Stimulated activated CD4-positive, alpha-beta T cell treated with anti-CD3 and anti-CD28 coated beads, Interleukin-2, amount 100 ng/mL, for 24 hours (primary cell): ENCODE measurements around the gene KCNH2.

Experiments used
- DNase-seq, 2 donors: peaks; one replicate each; pipeline ENCODE4 v3.0.0-alpha.2; 2020

KCNH2 gene

DNA sequence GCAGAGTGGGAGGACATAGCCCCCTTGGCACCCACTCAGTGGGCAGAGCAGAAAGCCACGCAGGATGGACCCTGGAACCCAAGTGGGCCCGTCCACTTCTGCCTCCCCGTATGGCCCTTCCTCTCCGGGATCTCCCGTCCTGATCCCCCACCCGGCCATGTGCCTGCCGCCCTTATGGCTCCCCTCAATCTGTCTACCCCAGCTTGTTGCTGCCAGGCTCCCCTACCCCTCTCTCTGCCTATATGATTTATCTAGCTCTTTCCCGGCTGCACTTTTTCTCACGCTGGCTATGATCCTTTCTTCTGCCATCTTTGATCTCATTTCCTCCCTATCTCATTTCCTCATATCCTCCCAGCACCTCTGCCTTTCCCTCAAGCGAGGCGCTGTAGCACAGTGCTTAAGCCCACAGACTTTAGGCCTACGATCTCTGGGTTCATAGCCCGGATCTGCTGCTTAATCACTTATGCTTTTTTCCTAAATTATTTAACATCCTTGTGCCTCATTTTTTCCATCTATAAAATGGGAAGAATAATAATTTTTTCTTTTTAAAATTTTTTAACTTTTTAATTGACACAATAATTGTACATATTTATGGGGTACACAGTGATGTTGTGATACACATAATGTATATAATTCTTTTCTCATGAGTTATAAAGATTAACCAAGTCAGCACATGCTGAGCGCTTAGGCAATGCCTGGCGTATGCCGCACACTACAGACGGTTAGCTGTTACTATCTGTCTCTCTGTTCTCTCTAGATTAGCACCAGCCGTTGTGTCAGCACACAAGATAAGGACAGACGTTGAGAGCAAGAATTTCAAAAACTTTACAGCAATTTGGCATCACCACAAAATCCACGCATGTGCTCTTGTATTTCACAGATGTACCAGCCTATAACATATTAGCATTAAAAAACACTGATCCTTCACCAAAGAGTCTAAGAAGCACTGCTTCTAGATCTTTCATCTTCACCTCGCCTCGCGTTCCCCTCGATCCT, 18.1 kb downstream of the KCNH2 start:
- DNase-seq: no peak

DNA sequence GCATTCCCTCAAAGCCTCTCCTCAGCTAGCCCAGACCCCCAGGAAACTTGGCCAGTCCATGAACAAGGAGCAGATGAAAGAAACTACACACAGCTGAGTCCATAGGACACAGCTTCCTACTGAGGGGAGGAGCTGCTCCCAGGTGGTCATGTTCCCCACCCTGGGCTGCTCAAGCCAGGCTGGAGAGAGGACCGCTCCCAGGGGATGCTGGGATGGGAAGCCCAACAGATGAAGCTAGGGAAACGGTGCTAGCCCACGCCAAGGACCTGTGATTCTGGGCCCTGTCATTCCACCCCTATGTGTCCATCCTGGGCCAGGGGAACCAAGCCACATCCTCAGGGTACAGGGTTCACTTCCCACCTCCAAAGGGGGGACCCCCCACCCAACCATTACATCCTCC, 19.0 kb downstream of the KCNH2 start:
- DNase-seq: no peak

DNA sequence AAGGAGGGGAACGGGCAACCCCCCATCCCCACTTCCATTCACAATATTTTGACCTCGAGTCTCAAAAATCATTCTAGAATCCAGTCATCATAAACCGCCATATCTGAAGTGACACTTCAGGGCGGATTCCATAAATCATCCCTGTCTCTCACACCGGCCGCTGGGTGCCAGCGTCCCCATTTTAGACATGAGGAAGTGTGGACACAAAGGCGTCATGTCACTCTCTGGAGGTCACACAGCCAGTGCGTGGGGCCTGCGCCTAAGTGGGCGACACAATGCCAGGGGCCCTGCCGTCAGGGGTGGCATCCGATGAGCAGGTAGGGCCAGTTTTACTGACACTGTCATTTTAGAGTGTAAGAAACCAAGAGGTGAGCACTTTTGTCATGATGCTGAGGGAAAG, 19.5 kb downstream of the KCNH2 start:
- DNase-seq: no peak

DNA sequence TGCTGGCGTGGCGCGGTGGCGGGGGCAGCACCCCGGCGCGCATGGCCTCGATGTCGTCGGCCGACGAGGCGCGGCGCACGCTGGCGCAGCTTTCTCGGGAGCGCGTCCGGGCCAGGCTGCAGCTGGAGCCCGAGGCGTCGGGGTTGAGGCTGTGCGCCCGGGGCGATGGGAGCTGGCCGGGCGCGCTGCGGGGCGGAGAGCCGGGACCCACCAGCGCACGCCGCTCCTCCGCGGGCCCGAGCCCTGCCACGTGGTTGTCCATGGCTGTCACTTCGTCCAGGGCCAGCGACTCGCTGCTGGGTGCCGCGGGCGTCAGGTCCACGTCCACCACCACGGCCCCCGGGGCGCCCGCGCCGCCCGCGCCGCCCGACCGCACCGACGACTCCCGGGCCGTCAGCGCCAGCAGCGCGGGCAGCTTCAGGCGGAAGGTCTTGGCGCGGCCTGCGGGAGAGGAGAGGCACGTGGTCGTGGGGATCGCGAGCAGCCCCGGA, 20.0 kb downstream of the KCNH2 start:
- no peak for DNase-seq

DNA sequence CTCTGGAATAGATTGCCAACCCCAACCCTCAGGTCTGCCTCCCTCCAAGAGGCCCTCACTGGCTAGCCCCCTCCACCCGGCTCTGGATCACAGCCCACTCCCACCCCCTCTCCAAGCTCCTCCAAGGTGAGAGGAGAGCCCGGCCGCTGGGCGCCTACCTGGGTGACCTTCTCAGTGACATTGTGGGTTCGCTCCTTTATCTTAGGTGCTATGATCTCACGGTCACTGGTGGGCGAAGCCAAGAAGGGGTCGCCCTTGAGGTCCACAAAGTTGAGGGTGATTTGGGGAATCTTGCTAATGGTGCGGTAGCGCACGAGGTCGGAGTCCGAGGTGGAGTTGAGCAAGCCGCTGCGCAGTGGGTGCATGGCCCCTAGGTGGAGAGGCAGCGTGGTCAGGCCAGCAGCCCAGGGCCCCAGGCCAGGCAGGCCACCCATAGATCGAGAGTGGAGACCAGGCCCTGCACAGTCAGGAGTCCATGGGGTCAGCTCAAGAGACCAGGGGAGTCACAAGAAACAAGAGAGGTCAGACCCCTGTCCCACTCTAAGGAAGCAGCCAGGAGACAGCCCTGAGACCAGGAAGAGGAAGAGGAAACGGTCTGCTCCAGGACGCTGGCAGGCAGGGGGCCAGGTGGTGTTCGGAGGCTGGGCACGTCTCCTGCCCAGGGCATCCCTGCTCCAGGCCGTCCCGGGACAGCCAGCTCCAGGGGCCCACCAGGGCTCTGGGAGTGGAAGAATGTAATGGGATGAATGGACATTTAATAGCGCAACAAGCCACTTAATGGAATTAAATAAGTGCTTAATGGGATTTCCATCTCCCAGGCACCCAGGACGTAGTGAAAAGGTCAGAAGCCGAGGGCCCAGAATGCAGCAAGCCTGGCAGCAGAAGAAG, 20.7 kb downstream of the KCNH2 start:
- DNase-seq: no peak

DNA sequence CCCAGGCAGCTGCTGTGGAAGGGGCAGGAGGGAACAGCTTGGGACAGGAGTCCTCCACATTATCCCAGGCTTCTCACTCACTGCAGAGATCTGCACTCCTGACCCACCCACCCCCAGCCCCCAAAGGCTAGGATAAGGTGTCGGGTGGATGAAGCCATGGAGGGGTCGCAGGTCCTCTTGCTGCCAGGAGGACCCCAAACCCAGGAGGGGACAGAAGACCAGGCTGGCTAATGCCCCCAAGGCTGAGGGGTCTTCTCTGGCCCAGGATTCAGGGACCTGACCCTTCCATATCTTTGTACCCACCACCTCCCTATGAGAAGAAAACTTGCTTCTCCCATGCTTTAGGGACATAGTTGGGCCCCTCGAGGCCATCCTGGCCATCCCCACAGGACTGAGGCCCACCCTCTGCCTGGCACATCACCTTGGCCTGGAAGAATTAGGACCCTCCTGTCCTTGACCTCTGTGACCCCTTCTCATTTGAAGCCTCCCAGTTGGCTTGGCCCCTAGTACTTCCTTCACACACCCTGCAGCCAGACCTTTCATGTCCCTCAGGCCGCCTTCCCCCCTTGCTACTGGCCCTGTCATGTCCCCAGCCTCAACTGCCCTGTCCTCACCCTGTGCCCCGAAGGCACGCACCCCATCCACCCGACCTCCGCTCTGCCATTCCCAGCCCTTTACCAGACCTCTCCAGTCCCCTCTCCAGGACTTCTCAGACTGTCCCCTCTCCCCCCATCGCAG, 21.6 kb downstream of the KCNH2 start:
- DNase-seq: no peak

DNA sequence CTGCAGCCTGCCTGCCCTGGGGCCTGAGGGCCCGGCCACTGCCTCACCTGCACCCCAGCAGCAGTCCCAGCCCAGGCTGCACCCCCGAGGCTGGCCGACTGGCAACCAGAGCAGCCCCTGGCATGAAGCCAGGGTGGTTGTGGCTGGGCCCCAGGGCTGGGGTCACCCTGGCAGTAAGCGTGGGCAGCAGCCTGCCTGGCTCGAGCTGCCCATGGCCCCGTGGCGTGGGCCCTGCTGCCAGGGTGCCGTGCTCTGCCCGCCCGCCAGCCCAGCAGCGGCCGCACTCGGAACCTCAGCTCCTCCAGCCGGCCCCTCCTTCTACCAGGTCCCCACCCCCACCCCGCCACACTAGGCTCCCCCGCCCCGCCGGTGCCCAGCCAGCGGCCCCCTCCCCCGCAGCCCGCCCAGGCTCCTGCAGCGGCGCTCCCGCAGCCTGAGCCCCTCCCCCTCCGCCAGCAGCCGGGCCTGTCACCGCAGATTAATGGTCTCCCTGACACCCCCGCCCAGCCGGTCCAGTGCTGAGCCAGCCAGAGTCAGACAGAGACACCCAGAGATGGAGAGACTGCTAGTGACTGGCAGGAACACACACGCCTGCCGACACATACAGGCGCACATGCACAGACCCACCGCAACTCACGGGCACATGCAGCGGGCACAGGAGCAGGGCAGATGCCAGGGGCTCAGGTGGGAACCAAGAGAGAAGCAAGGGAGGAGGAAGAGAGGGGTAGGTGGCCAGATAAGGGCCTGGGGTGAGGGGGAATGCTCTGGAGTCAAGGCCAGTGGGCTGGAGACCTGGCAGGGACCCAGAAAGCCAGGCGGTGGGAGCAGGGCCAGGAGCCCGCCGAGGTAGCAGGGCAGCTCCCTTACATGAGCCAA, 22.4 kb downstream of the KCNH2 start:
- DNase-seq: no peak

DNA sequence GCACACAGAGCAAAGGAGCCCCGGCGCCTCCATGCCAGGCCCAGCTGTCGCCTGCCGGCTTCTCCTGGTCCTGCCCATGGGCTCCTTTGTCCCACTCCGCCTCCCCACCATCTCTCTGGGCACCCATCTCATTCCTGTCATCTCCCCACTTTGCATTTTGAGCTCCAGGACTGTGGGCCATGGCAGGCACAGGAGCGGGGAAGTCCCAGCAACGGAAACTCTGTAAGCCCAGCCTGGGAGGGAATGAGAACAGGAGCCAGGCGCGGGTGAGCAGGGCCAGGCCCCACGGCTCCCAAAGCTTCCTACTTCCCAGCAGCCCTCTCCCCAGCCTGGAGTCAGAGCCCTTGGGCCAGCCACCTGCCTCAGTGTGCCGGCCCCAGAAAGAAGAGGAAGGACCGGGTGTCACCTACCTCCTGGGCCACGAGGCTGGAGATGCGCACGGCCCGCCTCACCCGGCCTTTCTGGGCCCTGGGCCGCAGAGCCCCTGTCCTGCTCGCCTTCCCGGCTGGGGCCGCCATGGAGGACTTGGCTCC, 23.1 kb downstream of the KCNH2 start:
- no peak for DNase-seq

DNA sequence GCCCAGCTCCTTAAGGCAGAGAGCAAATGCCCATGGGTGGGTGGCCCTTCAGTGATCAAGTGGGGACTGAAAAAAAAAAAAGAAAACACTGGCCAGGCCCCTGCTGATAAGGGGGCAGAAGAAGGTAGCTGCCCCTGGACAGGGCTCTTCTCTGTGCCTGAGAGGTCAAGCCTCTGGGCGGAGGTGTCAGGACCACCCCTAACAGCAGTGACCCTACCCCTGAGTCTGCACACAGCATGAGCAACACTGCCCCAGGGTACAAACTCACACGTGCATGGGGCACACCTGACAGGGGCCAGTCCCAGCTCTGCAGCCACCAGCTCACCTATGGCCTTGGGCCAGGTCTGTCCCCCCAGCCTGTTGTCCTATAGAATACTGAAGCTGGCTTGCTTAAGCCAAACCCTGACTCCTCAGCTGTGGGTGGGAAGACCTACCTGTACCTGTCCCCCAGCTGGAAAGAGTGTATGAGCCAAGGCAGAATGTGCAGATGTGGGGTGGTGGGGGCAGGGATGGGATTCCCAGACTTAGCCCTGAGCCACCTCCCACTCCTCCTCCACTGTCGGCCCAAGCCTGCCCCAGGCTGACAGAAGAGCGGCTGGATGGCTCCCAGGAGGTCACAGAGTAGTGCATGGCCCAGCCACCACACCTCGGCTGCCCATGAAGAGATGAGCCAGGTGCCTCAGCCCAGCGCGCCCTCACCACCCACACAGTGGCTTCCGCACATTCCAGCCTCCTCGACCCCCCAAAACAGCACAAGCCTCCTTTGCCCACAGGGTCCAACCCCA, 23.7 kb downstream of the KCNH2 start:
- no peak for DNase-seq

DNA sequence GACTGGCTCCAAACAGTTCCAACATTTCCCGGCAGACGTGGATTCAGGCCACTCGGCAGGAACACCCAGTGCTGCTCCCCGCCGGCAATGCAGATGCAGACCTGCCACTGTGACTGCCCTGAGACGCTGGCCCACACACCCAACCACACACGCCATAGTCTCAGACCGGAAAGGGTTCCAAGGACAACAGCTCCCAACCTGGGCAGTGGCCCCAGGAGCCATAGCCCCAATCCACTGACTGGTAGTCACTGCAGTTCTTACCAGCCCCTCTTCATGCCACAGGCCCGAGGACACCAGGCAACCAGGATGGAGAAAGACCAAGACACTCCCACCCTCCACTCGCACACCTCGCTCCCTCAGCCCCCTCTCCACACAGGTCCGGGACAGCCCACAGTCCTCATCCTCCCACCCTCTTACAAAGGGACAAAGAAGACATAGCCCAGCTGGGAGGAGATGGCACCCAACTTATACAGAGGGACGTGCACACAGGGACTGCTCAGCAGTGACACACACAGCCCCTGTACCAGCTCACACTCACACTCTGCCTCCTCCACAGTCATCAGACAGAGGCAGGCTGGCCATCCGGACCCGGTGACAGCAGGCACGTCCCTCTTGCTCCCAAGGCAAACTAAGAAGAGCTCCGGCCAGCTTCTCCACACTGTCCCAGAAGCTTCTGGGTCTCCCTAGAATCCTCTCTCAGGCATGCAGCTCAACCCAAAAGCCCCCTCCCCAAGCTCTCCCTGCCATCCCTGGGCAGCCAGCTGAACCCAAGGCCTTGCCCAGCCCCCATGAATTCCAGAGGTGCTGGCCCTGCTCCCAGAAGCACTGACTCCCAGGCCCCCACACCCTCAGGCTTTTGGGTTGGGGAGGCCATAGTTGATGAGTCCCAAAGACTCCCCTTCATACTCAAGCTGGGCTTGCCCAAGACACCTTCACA, 24.8 kb downstream of the KCNH2 start:
- no peak for DNase-seq

DNA sequence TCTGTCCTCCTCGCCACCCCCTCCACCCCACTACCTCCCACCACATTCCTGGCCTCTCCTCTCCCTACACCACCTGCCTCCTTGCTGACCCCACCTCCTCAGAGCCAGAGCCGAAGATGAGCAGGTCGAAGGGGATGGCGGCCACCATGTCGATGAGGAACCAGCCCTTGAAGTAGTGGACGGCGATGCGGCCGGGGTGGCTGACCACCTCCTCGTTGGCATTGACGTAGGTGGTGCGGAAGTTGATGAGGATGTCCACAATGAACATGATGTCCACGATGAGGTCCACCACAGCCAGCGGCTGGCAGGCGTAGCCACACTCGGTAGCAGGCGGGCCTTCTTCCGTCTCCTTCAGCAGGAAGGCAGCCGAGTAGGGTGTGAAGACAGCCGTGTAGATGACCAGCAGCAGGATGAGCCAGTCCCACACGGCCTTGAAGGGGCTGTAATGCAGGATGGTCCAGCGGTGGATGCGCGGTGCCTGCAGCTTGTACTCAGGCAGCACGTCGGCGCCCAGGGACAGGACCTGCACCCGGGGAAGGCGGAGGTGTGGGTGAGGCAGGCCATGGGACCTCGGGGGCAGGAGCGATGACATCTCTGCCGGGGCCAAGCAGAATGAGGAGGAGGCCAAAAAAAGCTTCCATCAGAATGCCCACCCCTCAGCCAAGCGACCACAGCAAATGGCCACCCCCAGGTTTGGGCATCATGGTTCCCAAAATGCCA, 25.6 kb downstream of the KCNH2 start:
- DNase-seq: no peak

DNA sequence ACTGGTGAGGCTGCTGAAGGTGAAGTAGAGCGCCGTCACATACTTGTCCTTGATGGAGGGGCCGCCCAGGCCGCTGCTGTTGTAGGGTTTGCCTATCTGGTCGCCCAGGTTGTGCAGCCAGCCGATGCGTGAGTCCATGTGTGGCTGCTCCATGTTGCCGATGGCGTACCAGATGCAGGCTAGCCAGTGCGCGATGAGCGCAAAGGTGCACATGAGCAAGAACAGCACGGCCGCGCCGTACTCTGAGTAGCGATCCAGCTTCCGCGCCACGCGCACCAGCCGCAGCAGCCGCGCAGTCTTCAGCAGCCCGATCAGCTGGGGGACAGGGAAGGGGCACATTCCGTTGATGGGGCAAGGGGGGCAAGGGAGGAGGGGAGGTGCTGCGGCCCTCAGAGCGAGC, 26.6 kb downstream of the KCNH2 start:
- DNase-seq: no peak

DNA sequence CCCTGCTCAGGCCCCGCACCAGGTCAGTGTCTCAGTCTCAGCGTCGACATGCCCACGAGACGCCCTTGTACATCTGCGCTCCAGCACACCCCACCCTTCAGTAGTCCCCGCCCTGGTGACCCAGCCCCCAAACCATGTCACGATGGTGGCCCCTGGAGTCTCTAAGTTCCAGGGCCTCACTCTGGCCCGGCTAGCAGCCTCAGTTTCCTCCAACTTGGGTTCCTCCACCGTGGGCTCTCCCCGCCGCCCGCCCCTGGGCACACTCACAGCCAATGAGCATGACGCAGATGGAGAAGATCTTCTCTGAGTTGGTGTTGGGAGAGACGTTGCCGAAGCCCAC, 27.0 kb downstream of the KCNH2 start:
- no peak for DNase-seq

DNA sequence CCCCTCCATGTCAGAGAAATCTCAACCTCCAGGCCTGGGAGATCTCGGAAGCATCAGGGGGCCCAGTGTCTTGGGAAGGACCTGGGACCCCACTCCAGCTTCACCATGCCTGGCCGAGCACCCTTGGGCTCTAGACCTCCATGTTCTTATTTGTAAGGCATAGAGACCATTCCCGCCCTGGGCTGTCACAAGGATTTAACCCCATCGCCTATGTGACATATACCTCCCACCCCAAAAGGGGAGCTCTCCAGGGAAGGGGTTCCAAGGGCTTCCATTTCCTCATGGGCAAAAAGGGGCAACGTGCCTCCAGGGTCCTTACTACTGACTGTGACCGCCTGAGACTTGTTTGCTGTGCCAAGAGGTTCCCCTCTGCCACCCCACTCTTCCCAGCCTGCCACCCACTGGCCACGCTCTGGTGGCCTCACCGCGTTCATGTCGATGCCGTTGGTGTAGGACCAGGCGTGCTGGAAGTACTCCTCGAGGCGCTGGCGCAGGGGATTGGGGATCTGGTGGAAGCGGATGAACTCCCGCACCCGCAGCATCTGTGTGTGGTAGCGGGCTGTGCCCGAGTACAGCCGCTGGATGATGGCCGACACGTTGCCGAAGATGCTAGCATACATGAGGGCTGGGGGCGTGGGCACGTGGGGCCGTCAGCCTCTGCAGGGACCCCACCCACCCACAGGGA, 27.5 kb downstream of the KCNH2 start:
- no peak for DNase-seq

DNA sequence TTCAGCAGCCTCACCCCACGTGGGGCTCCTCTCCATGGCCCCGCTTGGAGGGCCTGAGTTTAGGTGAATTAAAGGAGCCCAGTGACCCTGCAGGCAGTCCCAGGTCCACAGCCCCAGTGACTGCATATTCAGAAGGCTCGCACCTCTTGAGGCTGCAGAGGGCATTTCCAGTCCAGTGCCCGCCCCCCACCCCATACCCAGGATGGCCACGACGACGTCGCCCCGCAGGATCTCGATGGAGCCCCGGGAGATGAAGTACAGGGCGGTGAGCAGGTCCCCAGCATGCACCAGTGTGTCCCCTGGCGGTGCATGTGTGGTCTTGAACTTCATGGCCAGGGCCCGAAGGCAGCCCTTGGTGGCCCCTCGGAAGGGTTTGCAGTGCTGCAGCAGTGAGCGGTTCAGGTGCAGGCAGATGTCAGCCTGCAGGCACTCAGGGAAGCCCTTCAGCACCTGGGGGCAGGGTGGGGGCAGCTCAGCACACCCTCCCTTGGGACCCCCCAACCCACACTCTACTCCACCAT, 28.1 kb downstream of the KCNH2 start:
- no peak for DNase-seq

DNA sequence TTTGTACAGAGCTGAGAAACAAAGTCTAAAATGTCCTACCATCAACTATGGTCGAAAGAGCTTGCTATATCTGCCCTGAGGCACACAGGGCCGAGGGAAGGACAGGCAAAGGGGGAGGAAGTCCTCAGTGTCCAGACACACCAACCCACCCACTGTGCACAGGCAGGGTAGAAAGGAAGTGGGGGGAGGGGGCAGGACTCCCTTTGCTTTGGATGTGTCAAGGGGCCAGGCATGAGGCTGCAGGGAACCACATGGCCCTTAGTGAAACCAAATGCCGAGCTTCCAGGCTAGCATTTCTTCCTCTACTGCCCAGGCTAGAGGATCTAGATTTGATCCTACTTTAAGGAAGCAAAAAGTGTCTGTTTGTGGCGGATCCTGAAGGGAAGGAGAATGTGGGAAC, 28.6 kb downstream of the KCNH2 start:
- no peak for DNase-seq

DNA sequence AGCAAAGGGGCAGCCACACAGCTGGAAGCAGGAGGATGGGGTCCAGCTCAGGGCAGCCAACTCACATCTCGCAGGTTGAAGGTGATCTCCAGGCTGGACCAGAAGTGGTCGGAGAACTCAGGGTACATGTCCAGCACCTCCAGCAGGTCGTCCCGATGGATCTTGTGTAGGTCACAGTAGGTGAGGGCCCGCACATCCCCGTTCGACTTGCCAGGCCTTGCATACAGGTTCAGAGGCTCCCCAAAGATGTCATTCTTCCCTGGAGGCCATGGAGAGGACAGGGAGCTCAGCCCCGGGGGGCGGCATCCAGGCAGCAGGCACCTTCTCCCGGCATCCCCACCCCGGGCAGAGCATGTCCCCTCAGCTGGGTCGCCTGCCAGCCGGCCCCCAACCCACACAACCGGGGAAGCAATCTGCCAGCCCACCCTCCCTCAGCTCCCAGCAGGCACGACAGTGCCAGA, 29.3 kb downstream of the KCNH2 start:
- DNase-seq: no peak
